ELF-1 (cell line): ENCODE results near the gene LITAFD.
A peak's percentile ranks its signal among the peaks of the same experiment; 100 is the strongest.
"Not testable (repeated sequence)": the region's sequence is repeated elsewhere in the genome, so short reads cannot be mapped to it uniquely, and the experiment has no call there.

ENCODE experiments used
- DNase-seq: peaks from one replicate; pipeline ENCODE4 v3.0.0-alpha.2; 2016; ENCODE audit warnings: low read depth, low spot score

LITAFD gene

GRCh38 chr16:8894736-8895334, 12.7 kb downstream of the LITAFD start:
- DNase-seq = no peak

GRCh38 chr16:8898660-8899318, 16.6 kb downstream of the LITAFD start:
- no peak for DNase-seq

DNA sequence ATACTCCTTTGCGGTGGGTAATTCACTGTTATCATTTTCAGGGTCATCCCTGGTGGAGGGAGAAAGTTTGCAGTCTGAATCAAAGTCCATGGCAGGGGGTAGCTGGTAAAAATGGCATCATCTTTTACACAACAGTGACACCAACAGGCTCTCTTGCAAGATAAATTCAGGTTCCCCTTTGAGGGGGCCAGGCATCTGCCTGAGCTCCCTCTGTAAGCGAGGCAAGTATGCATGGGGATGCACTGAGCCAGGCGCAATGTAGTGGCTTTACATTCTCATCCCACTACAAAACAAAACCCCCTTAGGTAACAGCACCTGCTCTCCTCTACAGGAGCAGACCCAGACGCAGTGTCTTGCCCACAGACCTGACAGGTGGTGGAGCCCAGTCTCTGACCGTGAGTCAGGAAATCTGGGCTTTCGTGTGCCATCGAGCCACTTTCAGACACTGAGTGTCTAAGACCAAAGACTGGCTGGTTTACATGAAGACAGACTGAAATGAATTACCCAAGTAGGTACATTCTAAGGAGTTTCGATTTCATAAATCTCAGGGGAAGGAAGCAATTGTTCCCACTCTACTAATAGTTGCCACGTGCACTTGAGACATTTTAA, 17.7 kb downstream of the LITAFD start:
- no peak for DNase-seq

DNA sequence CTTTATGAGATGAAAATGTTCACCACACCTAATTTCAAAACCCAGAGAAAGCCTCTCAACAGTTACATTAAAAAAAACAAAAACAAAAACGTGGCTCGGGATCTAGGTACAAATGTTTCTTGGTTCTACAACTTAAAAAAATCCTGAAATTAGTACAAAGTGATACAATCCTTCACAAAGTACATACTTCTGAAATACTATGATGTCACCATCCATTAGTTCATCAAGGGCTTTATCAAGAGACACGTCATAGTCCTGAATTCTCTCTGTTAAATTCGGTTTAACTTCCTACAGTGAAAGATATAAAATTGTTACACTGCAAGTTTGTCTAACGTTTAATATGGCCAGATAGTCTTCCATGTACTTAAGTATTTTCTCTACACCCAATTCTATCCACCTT, 18.2 kb downstream of the LITAFD start:
- DNase-seq = no peak

DNA sequence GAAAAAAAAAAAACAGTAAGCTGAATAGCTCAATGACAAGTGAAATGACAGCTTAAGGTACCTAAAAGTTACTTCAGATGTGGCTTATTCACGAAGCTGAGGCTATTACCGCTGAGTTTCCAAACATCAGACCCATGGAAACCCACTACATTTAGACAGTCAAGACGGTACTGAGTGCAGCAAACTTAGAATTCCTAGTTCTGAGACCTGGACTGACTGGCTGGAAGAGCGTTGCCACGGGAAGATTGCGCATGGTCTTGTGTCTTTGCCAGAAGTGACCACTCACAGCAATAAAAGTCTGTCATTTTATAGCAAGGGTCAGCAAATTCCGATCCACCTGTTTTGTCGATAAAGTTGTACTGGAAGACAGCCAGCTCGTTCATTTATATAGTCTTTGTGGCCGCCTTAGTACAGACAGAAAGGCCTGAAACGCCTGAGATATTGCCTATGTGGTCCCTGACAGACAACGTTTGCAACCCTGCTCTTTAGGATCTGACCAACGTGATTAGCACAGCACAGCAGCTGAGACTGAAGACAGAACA, 19.2 kb downstream of the LITAFD start:
- DNase-seq = no peak

DNA sequence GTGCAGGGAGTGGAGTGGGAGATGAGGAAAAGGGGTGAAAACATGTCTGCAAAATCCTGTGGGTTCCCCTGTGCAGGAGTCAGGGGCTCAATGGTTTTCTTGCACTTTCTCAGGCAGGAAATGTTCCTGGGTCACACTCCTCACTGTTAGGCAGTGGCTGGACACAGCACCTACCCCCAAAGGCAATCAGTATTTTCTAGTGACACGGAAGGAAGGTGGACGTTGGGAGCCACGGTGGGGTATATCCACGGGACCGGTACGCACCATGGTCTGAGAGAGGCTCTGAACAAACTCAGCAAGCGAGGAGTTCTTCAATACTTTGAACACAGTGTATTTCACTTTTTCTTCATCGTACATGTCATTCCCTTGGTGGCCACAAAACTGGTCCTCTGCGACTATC, 20.9 kb downstream of the LITAFD start:
- DNase-seq = no peak

DNA sequence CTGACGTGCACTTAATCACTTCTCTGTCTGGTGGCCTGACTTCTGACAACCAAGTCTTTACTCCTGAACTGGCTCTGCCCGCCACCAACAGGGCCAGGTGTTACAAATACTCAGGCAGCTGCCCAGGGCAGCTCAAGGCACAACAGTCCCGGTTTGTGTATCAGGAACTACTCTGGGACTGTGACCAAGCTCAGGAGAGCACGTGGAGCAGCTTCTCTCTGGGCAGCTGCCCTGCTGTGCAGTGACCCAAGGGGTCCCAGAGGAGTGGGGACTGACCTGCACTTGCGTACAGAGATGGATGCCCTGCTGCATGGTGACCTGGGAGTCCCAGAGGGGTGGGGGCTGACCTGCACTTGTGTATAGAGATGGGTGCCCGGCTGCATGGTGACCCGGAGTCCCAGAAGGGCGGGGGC, 21.9 kb downstream of the LITAFD start:
- no peak for DNase-seq

- peak; percentile 36 for DNase-seq
Measured at GRCh38 chr16:8905168-8905762, 23.1 kb downstream of the LITAFD start.

DNA sequence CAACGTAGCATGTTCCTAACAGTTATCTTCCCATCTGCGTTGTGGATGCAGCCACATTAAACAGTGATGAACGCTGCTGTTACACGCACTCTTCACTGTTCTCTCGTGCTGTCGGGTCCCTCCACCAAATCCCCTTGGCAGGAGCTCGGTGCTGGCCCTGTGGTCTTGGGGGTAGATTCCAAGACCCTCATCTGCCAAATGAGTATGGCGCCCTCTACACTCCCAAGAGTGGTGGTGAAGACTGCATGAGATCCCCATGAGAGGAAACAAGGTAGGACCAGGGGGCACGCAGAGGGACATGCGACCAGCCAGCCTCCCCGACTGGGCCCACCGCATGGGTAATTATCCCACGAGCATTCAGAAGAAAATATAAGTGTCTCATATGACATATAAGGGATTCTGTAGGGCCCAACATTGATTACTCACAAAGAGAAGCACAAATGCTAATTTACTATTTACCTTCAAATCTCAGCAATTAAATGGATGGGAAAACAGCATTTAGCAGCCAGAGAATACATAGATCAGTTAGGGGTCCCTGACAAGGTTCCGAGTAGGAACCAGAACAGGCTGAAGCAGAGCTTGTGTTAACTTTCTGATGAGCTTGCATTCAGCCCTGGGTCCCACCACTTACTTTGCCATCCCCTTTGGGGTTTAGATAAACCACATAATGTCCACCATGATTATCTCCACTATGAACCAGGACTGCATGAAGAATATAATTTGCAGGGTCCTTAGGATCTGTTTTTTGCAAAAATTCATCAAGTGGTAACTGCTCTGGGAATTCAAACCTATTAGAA, 23.8 kb downstream of the LITAFD start:
- peak; percentile 30 for DNase-seq

DNA sequence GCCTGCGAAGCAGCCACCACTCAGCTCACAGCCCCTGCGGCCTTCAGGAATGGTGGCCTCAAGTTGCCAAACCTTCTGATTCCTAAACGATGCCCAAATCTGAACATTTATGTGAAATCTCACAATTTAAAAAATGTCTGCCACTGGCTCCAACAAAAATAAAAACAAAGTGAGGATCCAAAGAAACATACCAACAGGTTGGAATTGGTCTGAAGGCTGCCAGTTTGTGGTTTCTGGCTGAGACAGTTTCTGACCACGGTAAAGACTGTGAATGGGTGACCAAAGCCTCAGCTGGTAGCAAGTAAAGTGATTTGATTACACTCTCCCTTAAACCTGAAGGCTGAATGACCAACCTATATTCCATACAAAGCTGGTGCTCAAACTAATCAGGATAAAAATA, 24.9 kb downstream of the LITAFD start:
- DNase-seq = no peak

- peak; percentile 36 for DNase-seq
Measured at GRCh38 chr16:8908810-8909468, 26.8 kb downstream of the LITAFD start.

GRCh38 chr16:8910811-8911210, 28.7 kb downstream of the LITAFD start:
- no peak for DNase-seq

DNA sequence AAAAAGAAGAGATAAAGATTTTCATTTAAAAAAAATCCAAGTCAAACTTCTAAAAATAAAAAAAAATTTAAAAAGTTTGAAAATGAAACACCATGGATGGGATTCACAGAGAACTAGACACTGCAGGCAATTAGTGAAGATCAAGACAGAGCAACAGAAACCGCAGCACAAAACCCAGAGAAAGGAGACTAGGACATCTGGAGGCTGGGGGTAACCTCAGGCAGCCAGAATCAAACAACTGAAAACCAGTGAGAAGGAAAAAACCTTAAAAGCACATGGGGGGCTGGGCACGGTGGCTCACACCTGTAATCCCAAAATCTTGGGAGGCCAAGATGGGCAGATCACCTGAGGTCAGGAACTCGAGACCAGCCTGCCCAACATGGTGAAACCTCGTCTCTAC, 30.6 kb downstream of the LITAFD start:
- no peak for DNase-seq

DNA sequence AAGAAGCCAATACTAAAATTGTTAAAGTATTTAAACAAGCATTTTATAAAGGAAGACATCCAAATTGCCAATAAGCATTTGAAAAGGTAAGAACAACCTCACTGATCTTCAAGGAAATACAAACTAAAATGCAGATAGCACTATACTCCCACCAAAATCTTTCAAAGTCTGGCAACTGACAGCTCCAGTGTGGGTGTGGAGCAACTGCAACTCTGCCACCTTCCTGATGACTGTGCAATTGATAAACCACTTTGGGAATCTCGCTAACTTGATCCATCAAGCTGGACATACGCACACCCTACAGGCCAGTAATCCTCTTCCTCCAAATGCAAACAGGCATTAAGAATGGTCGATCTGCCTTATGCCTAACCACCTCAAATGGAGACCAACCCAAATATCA, 31.9 kb downstream of the LITAFD start:
- no peak for DNase-seq

DNA sequence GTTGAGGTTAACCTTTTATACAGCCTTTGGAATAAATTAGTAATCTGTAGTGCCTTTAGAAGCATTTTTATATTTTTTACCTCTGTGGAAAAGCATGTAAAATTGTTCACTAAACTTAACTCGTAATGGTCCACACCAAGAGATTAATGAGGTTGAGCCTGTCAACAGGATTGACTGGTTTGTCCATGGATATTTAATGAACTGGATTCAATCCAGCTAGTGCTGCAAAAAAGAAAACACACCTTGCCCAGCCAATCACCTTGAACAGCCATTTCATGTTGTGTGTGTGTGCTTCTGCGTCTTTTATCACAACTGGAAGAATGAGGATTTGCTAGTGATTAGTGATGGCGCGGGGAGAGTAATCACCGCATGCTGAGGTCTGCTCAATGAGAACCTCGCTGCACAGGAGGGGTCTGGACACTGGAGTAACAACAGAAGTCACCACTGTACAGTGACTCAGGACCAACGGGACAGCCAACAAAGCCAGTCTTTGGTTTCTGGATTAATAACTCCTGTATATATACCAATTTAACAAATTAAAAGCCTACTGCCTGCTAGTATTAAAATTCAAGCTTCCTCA, 33.7 kb downstream of the LITAFD start:
- no peak for DNase-seq

DNA sequence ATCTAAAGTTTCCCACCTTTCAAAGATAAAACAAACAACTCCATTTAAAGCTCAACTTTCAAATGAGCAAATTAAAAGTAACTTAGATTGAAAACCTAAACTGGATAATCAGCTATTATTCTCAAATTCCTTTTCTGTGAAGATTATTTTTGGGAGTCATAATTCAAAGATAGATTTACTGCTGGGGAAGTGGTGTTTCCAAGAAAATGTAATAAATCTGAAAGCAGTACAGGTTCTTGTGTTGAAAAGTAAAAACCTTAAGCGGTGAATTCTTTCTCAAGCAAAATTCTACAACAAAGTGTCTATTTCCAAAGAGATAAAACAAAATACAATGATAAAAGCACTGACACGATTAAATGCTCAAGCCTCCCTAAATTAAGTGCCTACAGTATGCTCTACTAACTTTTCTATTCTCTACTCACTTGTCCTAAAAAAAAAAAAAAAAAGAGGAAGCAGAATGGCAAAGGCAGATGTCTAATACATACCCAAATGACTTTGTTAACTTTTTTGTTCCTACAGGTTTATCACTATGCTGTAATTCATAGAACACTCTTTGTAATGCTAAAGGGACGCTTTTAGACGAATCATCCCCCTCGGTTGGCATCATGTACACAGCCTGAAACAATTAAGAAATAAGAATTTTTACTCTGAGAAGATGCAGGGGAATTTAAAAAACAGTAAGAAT, 34.5 kb downstream of the LITAFD start:
- no peak for DNase-seq

DNA sequence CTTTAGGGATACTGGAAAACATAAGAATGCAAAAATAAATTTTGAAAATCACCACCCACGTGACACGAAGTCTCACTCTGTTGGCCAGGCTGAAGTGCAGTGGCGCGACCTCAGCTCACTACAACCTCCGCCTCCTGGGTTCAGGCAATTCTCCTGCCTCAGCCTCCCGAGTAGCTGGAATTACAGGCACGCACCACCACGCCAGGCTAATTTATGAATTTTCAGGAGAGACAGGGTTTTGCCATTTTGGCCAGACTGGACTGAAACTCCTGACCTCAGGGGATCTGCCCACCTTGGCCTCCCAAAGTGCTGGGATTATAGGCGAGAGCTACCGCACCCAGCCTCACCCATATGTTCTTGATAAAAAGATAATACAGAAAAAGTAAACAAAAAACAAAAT, 35.2 kb downstream of the LITAFD start:
- not testable (repeated sequence) for DNase-seq

DNA sequence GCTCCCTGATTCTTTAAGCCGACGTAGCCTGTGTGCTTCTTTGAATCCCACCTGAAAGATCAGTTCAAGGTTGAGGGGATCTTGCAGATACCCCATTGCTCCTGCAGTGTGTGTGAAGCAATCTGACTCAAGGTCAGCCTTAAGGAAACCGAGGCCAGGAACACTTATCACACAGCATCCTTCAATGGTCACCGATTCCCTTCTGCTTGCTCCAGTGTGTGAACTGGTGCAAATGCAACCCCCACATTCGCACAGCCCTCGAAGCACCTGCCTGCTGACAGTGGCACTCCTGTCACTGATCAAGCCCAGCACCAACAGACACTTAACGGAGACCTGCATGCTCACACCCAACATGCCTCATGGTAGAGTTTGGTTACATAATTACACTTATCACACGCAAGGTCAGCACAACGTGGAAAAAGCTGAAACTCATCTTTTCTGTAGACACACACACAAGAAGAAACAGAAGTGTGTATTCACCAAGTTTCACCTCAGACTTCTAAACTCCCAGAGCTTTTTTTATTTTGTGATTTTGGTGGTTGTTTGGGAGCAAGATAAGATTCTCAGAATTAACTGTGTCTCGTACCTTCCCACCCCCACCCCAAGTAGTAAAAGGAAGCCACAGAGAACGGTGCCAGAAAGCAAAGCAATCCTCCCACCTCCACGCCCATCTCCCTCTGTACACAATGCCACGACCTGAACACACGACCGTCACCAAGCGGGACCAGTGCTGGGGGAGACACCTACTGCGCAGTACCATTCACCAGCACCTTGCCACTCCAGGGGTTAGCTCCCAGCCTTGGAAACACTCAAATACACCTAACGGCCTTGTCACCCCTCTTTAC, 37.2 kb downstream of the LITAFD start:
- DNase-seq = no peak

- no peak for DNase-seq
Measured at GRCh38 chr16:8919934-8920462, 37.8 kb downstream of the LITAFD start.
